KMS-11 (cell line): ENCODE data around the gene AP4M1.
A peak's percentile ranks its signal among the peaks of the same experiment; 100 is the strongest.
"Not testable (repeated sequence)": the region's sequence is repeated elsewhere in the genome, so short reads cannot be mapped to it uniquely, and the experiment has no call there.

Experiments
- H2AFZ ChIP-seq: fragments of 200-600 bp; sonication (generic); 2 replicates; pipeline ENCODE4 v1.6.1; 2016; ENCODE audit warnings: antibody characterized with exemption, mixed run types, low read depth
- H3K27ac ChIP-seq: fragments of 200-600 bp; sonication (generic); 2 replicates; pipeline ENCODE4 v1.6.1; 2016; ENCODE audit warnings: mild to moderate bottlenecking, mixed run types
- H3K27me3 ChIP-seq: fragments of 200-600 bp; sonication (generic); 2 replicates; pipeline ENCODE4 v1.6.1; 2017; ENCODE audit warnings: mild to moderate bottlenecking, low read depth, mixed run types, moderate library complexity; ENCODE audit not compliant: insufficient read depth
- H3K36me3 ChIP-seq: fragments of 200-600 bp; sonication (generic); 2 replicates; pipeline ENCODE4 v1.6.1; 2017; ENCODE audit warnings: mild to moderate bottlenecking, mixed run types; ENCODE audit not compliant: insufficient read depth
- H3K4me1 ChIP-seq: fragments of 200-600 bp; sonication (generic); 2 replicates; pipeline ENCODE4 v1.6.1; 2016; ENCODE audit warnings: mild to moderate bottlenecking, low read depth, mixed run types; ENCODE audit not compliant: poor library complexity, severe bottlenecking
- H3K4me2 ChIP-seq: fragments of 200-600 bp; sonication (generic); 2 replicates; pipeline ENCODE4 v1.7.0; 2016; ENCODE audit warnings: mild to moderate bottlenecking, mixed run types
- H3K4me3 ChIP-seq: fragments of 200-600 bp; sonication (generic); IDR thresholded peaks from 2 replicates; pipeline ENCODE4 v1.6.1; 2017; ENCODE audit warnings: low read depth, low read length, mixed read lengths; ENCODE audit not compliant: insufficient read depth
- H3K79me2 ChIP-seq: fragments of 200-600 bp; sonication (generic); 2 replicates; pipeline ENCODE4 v1.6.1; 2016; ENCODE audit warnings: low read depth, mixed run types; ENCODE audit not compliant: insufficient read depth
- H3K9ac ChIP-seq: fragments of 200-600 bp; sonication (generic); 2 replicates; pipeline ENCODE4 v1.6.1; 2016; ENCODE audit warnings: mild to moderate bottlenecking, mixed run types
- H4K20me1 ChIP-seq: fragments of 200-600 bp; sonication (generic); 2 replicates; pipeline ENCODE4 v1.6.1; 2016; ENCODE audit warnings: mild to moderate bottlenecking, mixed run types; ENCODE audit not compliant: insufficient read depth
- TF ChIP-seq, protein P1 (sequence below): fragments of 200-600 bp; sonication (generic); conservative IDR thresholded peaks from 2 replicates; pipeline ENCODE4 v1.6.1; 2017; ENCODE audit warnings: low read depth, mild to moderate bottlenecking, antibody characterized with exemption, low read length, moderate library complexity, mixed read lengths

Gene AP4M1

DNA sequence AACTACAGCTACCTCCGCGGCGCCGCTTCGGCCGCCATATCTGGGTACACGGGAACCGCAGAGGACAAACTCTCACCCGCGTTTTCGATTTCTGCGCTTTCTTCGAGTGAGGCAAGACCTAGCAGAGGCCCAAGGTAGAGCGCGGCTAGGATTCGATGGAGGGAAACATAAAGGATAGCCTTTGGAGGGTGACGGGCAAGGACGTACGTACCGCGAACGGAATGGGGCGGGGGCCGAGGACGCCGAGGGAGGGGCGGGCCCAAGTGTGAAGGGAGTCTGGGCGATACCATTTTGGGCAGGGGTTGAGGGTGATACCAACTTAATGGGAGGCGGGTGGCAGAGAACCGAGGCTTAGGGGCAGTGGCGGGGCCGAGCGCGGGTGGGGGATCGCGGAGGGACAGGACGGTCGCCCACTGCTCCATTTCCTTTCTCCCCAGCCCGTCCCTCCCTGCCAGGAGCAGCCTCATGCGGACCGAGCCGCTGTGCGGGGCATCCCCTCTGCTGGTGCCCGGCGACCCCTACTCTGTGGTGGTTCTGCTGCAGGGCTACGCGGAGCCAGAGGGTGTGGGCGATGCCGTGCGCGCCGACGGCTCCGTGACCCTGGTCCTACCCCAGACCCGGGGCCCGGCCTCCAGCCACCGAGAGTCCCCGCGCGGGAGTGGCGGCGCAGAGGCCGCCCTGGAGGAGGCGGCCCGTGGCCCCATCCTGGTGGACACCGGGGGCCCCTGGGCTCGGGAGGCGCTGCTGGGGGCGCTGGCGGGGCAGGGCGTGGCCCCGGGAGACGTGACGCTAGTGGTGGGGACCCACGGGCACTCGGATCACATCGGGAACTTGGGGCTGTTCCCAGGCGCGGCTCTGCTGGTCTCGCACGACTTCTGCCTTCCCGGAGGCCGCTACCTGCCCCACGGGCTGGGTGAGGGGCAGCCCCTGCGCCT lies 25.8 kb downstream of the AP4M1 start, which contains the start of gene MBLAC1:
Gene MBLAC1 (plus strand): TSS at position 37 of the 935 bp plus-strand sequence. CDS start 429 bp downstream, at position 466.
- TF ChIP-seq, protein P1, sequence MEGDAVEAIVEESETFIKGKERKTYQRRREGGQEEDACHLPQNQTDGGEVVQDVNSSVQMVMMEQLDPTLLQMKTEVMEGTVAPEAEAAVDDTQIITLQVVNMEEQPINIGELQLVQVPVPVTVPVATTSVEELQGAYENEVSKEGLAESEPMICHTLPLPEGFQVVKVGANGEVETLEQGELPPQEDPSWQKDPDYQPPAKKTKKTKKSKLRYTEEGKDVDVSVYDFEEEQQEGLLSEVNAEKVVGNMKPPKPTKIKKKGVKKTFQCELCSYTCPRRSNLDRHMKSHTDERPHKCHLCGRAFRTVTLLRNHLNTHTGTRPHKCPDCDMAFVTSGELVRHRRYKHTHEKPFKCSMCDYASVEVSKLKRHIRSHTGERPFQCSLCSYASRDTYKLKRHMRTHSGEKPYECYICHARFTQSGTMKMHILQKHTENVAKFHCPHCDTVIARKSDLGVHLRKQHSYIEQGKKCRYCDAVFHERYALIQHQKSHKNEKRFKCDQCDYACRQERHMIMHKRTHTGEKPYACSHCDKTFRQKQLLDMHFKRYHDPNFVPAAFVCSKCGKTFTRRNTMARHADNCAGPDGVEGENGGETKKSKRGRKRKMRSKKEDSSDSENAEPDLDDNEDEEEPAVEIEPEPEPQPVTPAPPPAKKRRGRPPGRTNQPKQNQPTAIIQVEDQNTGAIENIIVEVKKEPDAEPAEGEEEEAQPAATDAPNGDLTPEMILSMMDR, result no peak
- Histone ChIP-seq H3K9ac (peak within 1 kb of the TSS; percentile 79), H4K20me1 (no peaks in the 10 kb centered on the region), H3K4me1 (peaks cover 46% of the 10 kb centered on the region), H3K27me3 (peaks cover 3% of the 10 kb centered on the region; the same call in 1 of the 2 replicates), H3K79me2 (0 out of 2 replicates have a peak, but pooled peaks cover 6% of the 10 kb centered on the region), H3K36me3 (no peaks in the 10 kb centered on the region), H2AFZ (peak within 1 kb of the TSS; percentile 91), H3K27ac (peak within 1 kb of the TSS; percentile 94), H3K4me2 (peak within 1 kb of the TSS; percentile 83), H3K4me3 (no peak within 1 kb of the TSS)

DNA sequence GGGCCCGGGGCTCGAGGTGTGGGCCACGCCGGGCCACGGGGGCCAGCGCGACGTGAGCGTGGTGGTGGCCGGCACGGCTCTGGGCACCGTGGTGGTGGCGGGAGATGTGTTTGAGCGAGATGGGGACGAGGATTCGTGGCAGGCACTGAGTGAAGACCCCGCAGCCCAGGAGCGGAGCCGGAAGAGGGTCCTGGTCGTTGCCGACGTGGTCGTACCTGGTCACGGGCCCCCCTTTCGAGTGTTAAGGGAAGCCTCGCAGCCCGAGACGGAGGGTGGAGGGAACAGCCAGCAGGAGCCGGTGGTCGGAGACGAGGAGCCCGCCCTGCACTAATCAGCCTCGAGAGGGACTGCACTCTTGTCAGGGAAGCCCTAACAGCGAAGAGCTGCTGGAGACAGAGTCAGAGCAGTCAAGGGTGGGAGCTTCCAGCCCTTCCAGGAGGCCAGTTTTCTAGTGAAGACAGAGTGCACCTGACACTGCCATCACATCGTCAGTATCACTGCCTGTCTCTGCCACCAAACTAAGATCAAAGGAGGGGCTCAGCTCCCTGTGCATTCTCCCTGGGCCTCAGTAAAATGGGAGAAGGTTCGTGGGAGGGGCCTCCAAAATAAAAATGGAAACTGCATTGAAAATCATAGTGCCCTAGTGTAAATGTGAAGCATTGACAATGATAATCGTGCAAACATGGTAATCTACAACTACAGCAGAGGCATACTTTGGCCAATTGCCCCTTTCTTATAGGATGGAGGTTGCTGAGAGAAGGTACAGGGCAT lies 26.6 kb downstream of the AP4M1 start:
- no peaks in the 10 kb centered on the region for H4K20me1 ChIP-seq

DNA sequence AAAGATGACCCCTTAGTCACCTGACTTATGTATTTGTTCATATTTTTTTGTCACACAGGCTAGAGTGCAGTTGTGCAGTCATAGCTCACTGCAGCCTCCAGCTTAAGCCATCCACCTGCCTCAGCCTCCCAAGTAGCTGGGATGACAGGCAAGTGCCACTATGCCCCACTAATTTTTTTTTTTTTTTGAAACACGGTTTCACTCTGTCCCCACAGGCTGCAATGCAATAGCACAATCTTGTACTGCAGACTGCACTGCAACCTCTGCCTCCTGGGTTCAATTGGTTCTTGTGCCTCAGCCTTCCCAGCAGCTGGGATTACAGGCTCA lies 27.2 kb downstream of the AP4M1 start:
- no peak overlapping the region for H3K4me3 ChIP-seq
- peak overlapping the region; percentile 83; the same call in 1 of the 2 replicates for H3K4me2 ChIP-seq
- H3K4me1 ChIP-seq, result peaks cover 53% of the 10 kb centered on the region
- no peaks in the 10 kb centered on the region for H4K20me1 ChIP-seq
- H3K27me3 ChIP-seq, result peaks cover 4% of the 10 kb centered on the region; the same call in 1 of the 2 replicates
- H2AFZ ChIP-seq, result peak overlapping the region; percentile 91; the same call in 1 of the 2 replicates
- no peaks in the 10 kb centered on the region for H3K36me3 ChIP-seq
- TF ChIP-seq, protein P1, result no peak
- H3K9ac ChIP-seq, result no peak overlapping the region
- 0 out of 2 replicates have a peak, but pooled peaks cover 6% of the 10 kb centered on the region for H3K79me2 ChIP-seq
- no peak overlapping the region for H3K27ac ChIP-seq

More for the DNA sequence above, 26.6 kb downstream of the AP4M1 start:
- 0 out of 2 replicates have a peak, but pooled peaks cover 6% of the 10 kb centered on the region for H3K79me2 ChIP-seq
- H3K4me2 ChIP-seq, result peak overlapping the region; percentile 83
- H3K27me3 ChIP-seq, result peaks cover 4% of the 10 kb centered on the region; the same call in 1 of the 2 replicates
- peak overlapping the region; percentile 79; the same call in 1 of the 2 replicates for H3K9ac ChIP-seq
- peaks cover 53% of the 10 kb centered on the region for H3K4me1 ChIP-seq
- H3K27ac ChIP-seq, result no peak overlapping the region
- H2AFZ ChIP-seq, result peak overlapping the region; percentile 91
- no peak overlapping the region for H3K4me3 ChIP-seq
- H3K36me3 ChIP-seq, result no peaks in the 10 kb centered on the region
- TF ChIP-seq, protein P1, result no peak

DNA sequence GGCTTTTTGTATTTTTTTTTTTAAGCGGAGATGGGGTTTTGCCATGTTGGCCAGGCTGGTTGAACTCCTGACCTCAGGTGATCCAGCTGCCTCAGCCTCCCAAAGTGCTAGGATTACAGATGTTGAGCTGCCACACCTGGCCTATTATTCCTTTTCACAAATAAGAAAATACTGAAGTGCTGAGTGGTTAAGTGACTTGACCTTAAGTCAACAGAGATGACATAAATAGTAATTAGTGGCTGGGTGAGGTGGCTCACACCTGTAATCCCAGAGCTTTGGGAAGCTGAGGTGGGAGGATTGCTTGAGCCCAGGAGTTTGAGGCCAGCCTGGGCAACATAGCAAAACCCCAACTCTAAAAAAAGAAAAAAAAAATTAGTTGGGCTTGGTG lies 28.8 kb downstream of the AP4M1 start:
- not testable (repeated sequence) for H3K27me3 ChIP-seq, H4K20me1 ChIP-seq, H3K27ac ChIP-seq, H3K9ac ChIP-seq, H3K36me3 ChIP-seq, H3K4me3 ChIP-seq, H2AFZ ChIP-seq, H3K79me2 ChIP-seq
- Histone ChIP-seq H3K4me2 (peak overlapping the region; percentile 19; the same call in 1 of the 2 replicates), H3K4me1 (peaks cover 51% of the 10 kb centered on the region)
